ENCODE data around the gene CD27. TPM values are rescaled to one million over a fixed set of nuclear protein-coding genes. Genes with fewer than 3 reads are reported as not detected.

The CD27 gene
- total RNA-seq, 1 donor from 2014 or later = not detected

GRCh38 chr12:6404390-6404789, 40.4 kb upstream of the CD27 start:
- DNase-seq (ENCODE audit: low spot score) = no peak
- H3K4me1 ChIP-seq = no peaks in the 10 kb centered on the region
- H3K4me1 Mint-ChIP-seq = no peaks in the 10 kb centered on the region
- no peaks in the 10 kb centered on the region for H3K27me3 ChIP-seq
- H3K9me3 Mint-ChIP-seq = no peaks in the 10 kb centered on the region
- H3K27ac Mint-ChIP-seq = no peak overlapping the region
- H3K9ac ChIP-seq = no peak overlapping the region
- no peaks in the 10 kb centered on the region for H3K36me3 ChIP-seq
- H3K36me3 Mint-ChIP-seq = no peaks in the 10 kb centered on the region
- no peaks in the 10 kb centered on the region for H3K79me2 ChIP-seq (ENCODE audit: low read depth)
- TF ChIP-seq EZH2phosphoT487 (IDR thresholded peaks at IDR 0.05) (no peak), CTCF (IDR thresholded peaks at IDR 0.05) (no peak), EZH2 (IDR thresholded peaks at IDR 0.05) (no peak)
- H2AFZ ChIP-seq (replicated peaks) = no peak overlapping the region
- H3K4me3 Mint-ChIP-seq = no peak overlapping the region
- H3K27ac ChIP-seq = no peak overlapping the region
- no peak overlapping the region for H3K4me3 ChIP-seq
- no peaks in the 10 kb centered on the region for H3K9me3 ChIP-seq (ENCODE audit: low read depth)
- H3K27me3 Mint-ChIP-seq (ENCODE audit: insufficient read depth, low read depth) = peaks cover 2% of the 10 kb centered on the region
- H3K4me2 ChIP-seq = no peak overlapping the region
- H3F3A ChIP-seq (ENCODE audit: low read depth) = no peaks in the 10 kb centered on the region
- no peaks in the 10 kb centered on the region for H4K20me1 ChIP-seq (ENCODE audit: low read depth)

GRCh38 chr12:6405963-6406362, 38.8 kb upstream of the CD27 start:
- H4K20me1 ChIP-seq (ENCODE audit: low read depth) = no peaks in the 10 kb centered on the region
- no peak for TF ChIP-seq EZH2phosphoT487 (IDR thresholded peaks at IDR 0.05)
- no peaks in the 10 kb centered on the region for H3K9me3 ChIP-seq (ENCODE audit: low read depth)
- Mint-ChIP-seq H3K9me3 (peaks cover 3% of the 10 kb centered on the region), H3K27ac (no peak overlapping the region), H3K27me3 (ENCODE audit: insufficient read depth, low read depth) (peaks cover 5% of the 10 kb centered on the region), H3K4me3 (no peak overlapping the region), H3K36me3 (no peaks in the 10 kb centered on the region), H3K4me1 (no peaks in the 10 kb centered on the region)
- no peak overlapping the region for H3K4me3 ChIP-seq
- no peak overlapping the region for H3K4me2 ChIP-seq
- H3K27me3 ChIP-seq = no peaks in the 10 kb centered on the region
- no peak for DNase-seq (ENCODE audit: low spot score)
- H3K36me3 ChIP-seq = no peaks in the 10 kb centered on the region
- no peak overlapping the region for H3K27ac ChIP-seq
- H3K4me1 ChIP-seq = no peaks in the 10 kb centered on the region
- H3F3A ChIP-seq (ENCODE audit: low read depth) = no peaks in the 10 kb centered on the region
- H3K79me2 ChIP-seq (ENCODE audit: low read depth) = no peaks in the 10 kb centered on the region
- H3K9ac ChIP-seq = no peak overlapping the region
- no peak overlapping the region for H2AFZ ChIP-seq (replicated peaks)

- no peaks in the 10 kb centered on the region for H3K9me3 ChIP-seq (ENCODE audit: low read depth)
- no peak for DNase-seq (ENCODE audit: low spot score)
- TF ChIP-seq EZH2 (IDR thresholded peaks at IDR 0.05) (no peak), EZH2phosphoT487 (IDR thresholded peaks at IDR 0.05) (no peak), CTCF (IDR thresholded peaks at IDR 0.05) (no peak)
- Mint-ChIP-seq H3K36me3 (no peaks in the 10 kb centered on the region), H3K27me3 (ENCODE audit: insufficient read depth, low read depth) (peaks cover 5% of the 10 kb centered on the region), H3K4me3 (no peak overlapping the region), H3K27ac (no peak overlapping the region), H3K9me3 (peaks cover 3% of the 10 kb centered on the region), H3K4me1 (no peaks in the 10 kb centered on the region)
- no peaks in the 10 kb centered on the region for H3K27me3 ChIP-seq
- no peaks in the 10 kb centered on the region for H3K79me2 ChIP-seq (ENCODE audit: low read depth)
- no peaks in the 10 kb centered on the region for H3K4me1 ChIP-seq
- no peak overlapping the region for H3K4me2 ChIP-seq
- H3F3A ChIP-seq (ENCODE audit: low read depth) = no peaks in the 10 kb centered on the region
- H4K20me1 ChIP-seq (ENCODE audit: low read depth) = no peaks in the 10 kb centered on the region
- H2AFZ ChIP-seq (replicated peaks) = no peak overlapping the region
- H3K9ac ChIP-seq = no peak overlapping the region
- H3K36me3 ChIP-seq = no peaks in the 10 kb centered on the region
- H3K27ac ChIP-seq = no peak overlapping the region
- H3K4me3 ChIP-seq = no peak overlapping the region
Observed at GRCh38 chr12:6407236-6407954, 37.4 kb upstream of the CD27 start.

GRCh38 chr12:6416596-6416995, 28.2 kb upstream of the CD27 start:
- H3K27me3 ChIP-seq = no peaks in the 10 kb centered on the region
- no peaks in the 10 kb centered on the region for H3K36me3 Mint-ChIP-seq
- H3F3A ChIP-seq (ENCODE audit: low read depth) = no peaks in the 10 kb centered on the region
- no peaks in the 10 kb centered on the region for H3K4me1 Mint-ChIP-seq
- no peaks in the 10 kb centered on the region for H3K4me1 ChIP-seq
- no peak for DNase-seq (ENCODE audit: low spot score)
- no peak overlapping the region for H3K27ac ChIP-seq
- no peaks in the 10 kb centered on the region for H3K9me3 Mint-ChIP-seq
- H3K4me3 ChIP-seq = no peak overlapping the region
- H3K27me3 Mint-ChIP-seq (ENCODE audit: insufficient read depth, low read depth) = peaks cover 3% of the 10 kb centered on the region
- no peak overlapping the region for H3K27ac Mint-ChIP-seq
- no peak overlapping the region for H3K4me3 Mint-ChIP-seq
- H4K20me1 ChIP-seq (ENCODE audit: low read depth) = no peaks in the 10 kb centered on the region
- no peaks in the 10 kb centered on the region for H3K79me2 ChIP-seq (ENCODE audit: low read depth)
- no peaks in the 10 kb centered on the region for H3K36me3 ChIP-seq
- no peak overlapping the region for H3K4me2 ChIP-seq
- TF ChIP-seq CTCF (IDR thresholded peaks at IDR 0.05) (no peak), EZH2phosphoT487 (IDR thresholded peaks at IDR 0.05) (no peak), EZH2 (IDR thresholded peaks at IDR 0.05) (no peak)
- no peak overlapping the region for H2AFZ ChIP-seq (replicated peaks)
- no peak overlapping the region for H3K9ac ChIP-seq
- no peaks in the 10 kb centered on the region for H3K9me3 ChIP-seq (ENCODE audit: low read depth)
